Measurements from ENCODE around the gene VDAC1.
"Not testable (repeated sequence)": the region's sequence is repeated elsewhere in the genome, so short reads cannot be mapped to it uniquely, and the experiment has no call there.

VDAC1 gene

GRCh38 chr5:133942614-133943474 lies 61.9 kb downstream of the VDAC1 start:
- DNase-seq (ENCODE audit: low read depth in 2 of 3, low spot score in 2 of 3), result no peak

GRCh38 chr5:133941456-133942196 lies 63.1 kb downstream of the VDAC1 start:
- DNase-seq (ENCODE audit: low read depth in 2 of 3, low spot score in 2 of 3), result no peak

GRCh38 chr5:133939668-133940067 lies 65.1 kb downstream of the VDAC1 start:
- no peak for DNase-seq (ENCODE audit: low read depth in 2 of 3, low spot score in 2 of 3)

- no peak for DNase-seq (ENCODE audit: low read depth in 2 of 3, low spot score in 2 of 3)
Measured at GRCh38 chr5:133938929-133939328, 65.8 kb downstream of the VDAC1 start.

- DNase-seq (ENCODE audit: low read depth in 2 of 3, low spot score in 2 of 3), result no peak
Measured at GRCh38 chr5:133938039-133938821, 66.5 kb downstream of the VDAC1 start.

- not testable (repeated sequence) for DNase-seq (ENCODE audit: low read depth in 2 of 3, low spot score in 2 of 3)
Measured at GRCh38 chr5:133937628-133938027, 67.1 kb downstream of the VDAC1 start.

GRCh38 chr5:133936651-133937015 lies 68.1 kb downstream of the VDAC1 start:
- DNase-seq (ENCODE audit: low read depth in 2 of 3, low spot score in 2 of 3), result no peak

GRCh38 chr5:133935991-133936650 lies 68.7 kb downstream of the VDAC1 start:
- DNase-seq (ENCODE audit: low read depth in 2 of 3, low spot score in 2 of 3), result not testable (repeated sequence)

GRCh38 chr5:133935667-133935940 lies 69.2 kb downstream of the VDAC1 start:
- DNase-seq (ENCODE audit: low read depth in 2 of 3, low spot score in 2 of 3), result no peak

- no peak for DNase-seq (ENCODE audit: low read depth in 2 of 3, low spot score in 2 of 3)
Measured at GRCh38 chr5:133934822-133935666, 69.7 kb downstream of the VDAC1 start.

GRCh38 chr5:133934311-133934710 lies 70.5 kb downstream of the VDAC1 start:
- DNase-seq (ENCODE audit: low read depth in 2 of 3, low spot score in 2 of 3), result no peak

GRCh38 chr5:133933670-133934295 lies 71.0 kb downstream of the VDAC1 start:
- DNase-seq (ENCODE audit: low read depth in 2 of 3, low spot score in 2 of 3), result no peak

- no peak for DNase-seq (ENCODE audit: low read depth in 2 of 3, low spot score in 2 of 3)
Measured at GRCh38 chr5:133933169-133933509, 71.6 kb downstream of the VDAC1 start.

GRCh38 chr5:133932441-133933168 lies 72.2 kb downstream of the VDAC1 start:
- DNase-seq (ENCODE audit: low read depth in 2 of 3, low spot score in 2 of 3), result no peak

- DNase-seq (ENCODE audit: low read depth in 2 of 3, low spot score in 2 of 3), result no peak
Measured at GRCh38 chr5:133931546-133931945, 73.2 kb downstream of the VDAC1 start.

GRCh38 chr5:133930813-133931090 lies 74.0 kb downstream of the VDAC1 start:
- DNase-seq (ENCODE audit: low read depth in 2 of 3, low spot score in 2 of 3), result no peak

GRCh38 chr5:133930061-133930812 lies 74.5 kb downstream of the VDAC1 start:
- DNase-seq (ENCODE audit: low read depth in 2 of 3, low spot score in 2 of 3), result peak in 2 of 3 experiments; percentile 51 to 54

GRCh38 chr5:133928587-133929393 lies 76.0 kb downstream of the VDAC1 start:
- no peak for DNase-seq (ENCODE audit: low read depth in 2 of 3, low spot score in 2 of 3)

All from activated CD8-positive, alpha-beta memory T cell treated with anti-CD3 and anti-CD28 coated beads for 48 hours (primary cell).